MM.1S (cell line): ENCODE measurements around the gene RTL3.

ENCODE experiments used
- DNase-seq: peaks from one replicate; pipeline ENCODE4 v3.0.0-alpha.2; 2015
- H2AFZ ChIP-seq: fragments of 300-600 bp; sonication (generic); 2 replicates; pipeline ENCODE4 v1.6.0; 2016; ENCODE audit warnings: antibody characterized with exemption, low read length
- H3F3A ChIP-seq: fragments of 300-600 bp; sonication (generic); 2 replicates; pipeline ENCODE4 v1.6.1; 2016; ENCODE audit warnings: mild to moderate bottlenecking, antibody characterized with exemption, low read length, moderate library complexity, mixed read lengths; ENCODE audit not compliant: insufficient read depth
- H3K27ac ChIP-seq: fragments of 300-600 bp; sonication (generic); 2 replicates; pipeline ENCODE4 v1.5.1; 2016; ENCODE audit warnings: mild to moderate bottlenecking, low read length
- H3K27me3 ChIP-seq: fragments of 300-600 bp; sonication (generic); replicated peaks from 2 replicates; pipeline ENCODE4 v1.6.0; 2016; ENCODE audit warnings: low read length; ENCODE audit not compliant: insufficient read depth
- H3K36me3 ChIP-seq: fragments of 300-600 bp; sonication (generic); replicated peaks from 2 replicates; pipeline ENCODE4 v1.6.1; 2016; ENCODE audit warnings: mild to moderate bottlenecking, low read length, mixed read lengths; ENCODE audit not compliant: insufficient read depth
- H3K4me1 ChIP-seq: fragments of 300-600 bp; sonication (generic); 2 replicates; pipeline ENCODE4 v1.6.1; 2016; ENCODE audit warnings: low read length, mixed read lengths
- H3K4me2 ChIP-seq: fragments of 300-600 bp; sonication (generic); 2 replicates; pipeline ENCODE4 v1.6.0; 2016; ENCODE audit warnings: low read depth, low read length
- H3K4me3 ChIP-seq: fragments of 300-600 bp; sonication (generic); 2 replicates; pipeline ENCODE4 v1.5.1; 2016; ENCODE audit warnings: low read length, mixed read lengths
- H3K79me2 ChIP-seq: fragments of 300-600 bp; sonication (generic); 2 replicates; pipeline ENCODE4 v1.6.1; 2016; ENCODE audit warnings: mixed run types, low read length, mixed read lengths
- H3K9ac ChIP-seq: fragments of 300-600 bp; sonication (generic); 2 replicates; pipeline ENCODE4 v1.6.1; 2016; ENCODE audit warnings: low read length, mixed read lengths
- H3K9me2 ChIP-seq: fragments of 300-600 bp; sonication (generic); replicated peaks from 2 replicates; pipeline ENCODE4 v1.6.1; 2016; ENCODE audit warnings: mild to moderate bottlenecking, low read length, mixed read lengths; ENCODE audit not compliant: insufficient read depth
- H3K9me3 ChIP-seq: fragments of 300-600 bp; sonication (generic); replicated peaks from 2 replicates; pipeline ENCODE4 v1.6.1; 2016; ENCODE audit warnings: mild to moderate bottlenecking, low read length, mixed read lengths; ENCODE audit not compliant: insufficient read depth
- H4K20me1 ChIP-seq: fragments of 300-600 bp; sonication (generic); 2 replicates; pipeline ENCODE4 v1.6.1; 2016; ENCODE audit warnings: mild to moderate bottlenecking, low read length, moderate library complexity, mixed read lengths; ENCODE audit not compliant: insufficient read depth
- CTCF ChIP-seq: fragments of 300-600 bp; sonication (generic); IDR thresholded peaks from 2 replicates; pipeline ENCODE4 v1.5.1; 2016; ENCODE audit warnings: antibody characterized with exemption, low read length, mixed read lengths
- EZH2 ChIP-seq: fragments of 300-600 bp; sonication (generic); optimal IDR thresholded peaks from 2 replicates; pipeline ENCODE3; 2017; ENCODE audit warnings: low read depth, mild to moderate bottlenecking, antibody characterized with exemption, low read length, mixed read lengths
- EZH2phosphoT487 ChIP-seq: fragments of 300-600 bp; sonication (generic); IDR thresholded peaks from 2 replicates; pipeline ENCODE4 v1.6.1; 2018; ENCODE audit warnings: antibody characterized with exemption, low read length

RTL3 gene

GRCh38 chrX:78687586-78687985 is 28.5 kb upstream of the RTL3 start:
- Histone ChIP-seq H3K79me2 (no peaks in the 10 kb centered on the region), H3K9ac (no peak overlapping the region), H3K9me3 (no peaks in the 10 kb centered on the region), H3K36me3 (no peaks in the 10 kb centered on the region), H3K4me1 (peaks cover 4% of the 10 kb centered on the region; the same call in 1 of the 2 replicates), H3K4me2 (no peak overlapping the region), H3K27ac (no peak overlapping the region), H3K27me3 (no peaks in the 10 kb centered on the region), H3K9me2 (no peaks in the 10 kb centered on the region), H3K4me3 (no peak overlapping the region), H3F3A (no peaks in the 10 kb centered on the region), H2AFZ (no peak overlapping the region), H4K20me1 (no peaks in the 10 kb centered on the region)
- no peak for TF ChIP-seq EZH2phosphoT487
- TF ChIP-seq EZH2, result no peak
- no peak for TF ChIP-seq CTCF
- DNase-seq, result peak; percentile 35

GRCh38 chrX:78673246-78673645 is 14.1 kb upstream of the RTL3 start:
- Histone ChIP-seq H3K27me3 (no peaks in the 10 kb centered on the region), H3K9ac (no peak overlapping the region), H3F3A (no peaks in the 10 kb centered on the region), H3K9me2 (no peaks in the 10 kb centered on the region), H3K4me1 (no peaks in the 10 kb centered on the region), H3K4me2 (no peak overlapping the region), H4K20me1 (no peaks in the 10 kb centered on the region), H3K79me2 (no peaks in the 10 kb centered on the region), H3K9me3 (no peaks in the 10 kb centered on the region), H3K27ac (no peak overlapping the region), H3K4me3 (no peak overlapping the region), H3K36me3 (no peaks in the 10 kb centered on the region), H2AFZ (no peak overlapping the region)
- DNase-seq, result no peak
- TF ChIP-seq CTCF, result no peak
- no peak for TF ChIP-seq EZH2
- no peak for TF ChIP-seq EZH2phosphoT487

- no peak overlapping the region for H2AFZ ChIP-seq
- H3K79me2 ChIP-seq, result no peaks in the 10 kb centered on the region
- H3K4me1 ChIP-seq, result 0 out of 2 replicates have a peak, but pooled peaks cover under 1% of the 10 kb centered on the region
- no peak for DNase-seq
- no peaks in the 10 kb centered on the region for H3K9me3 ChIP-seq
- no peak overlapping the region for H3K27ac ChIP-seq
- TF ChIP-seq EZH2phosphoT487 (no peak), EZH2 (no peak), CTCF (no peak)
- no peaks in the 10 kb centered on the region for H3K36me3 ChIP-seq
- no peaks in the 10 kb centered on the region for H4K20me1 ChIP-seq
- no peaks in the 10 kb centered on the region for H3K27me3 ChIP-seq
- H3F3A ChIP-seq, result no peaks in the 10 kb centered on the region
- no peak overlapping the region for H3K4me2 ChIP-seq
- H3K9me2 ChIP-seq, result no peaks in the 10 kb centered on the region
- H3K9ac ChIP-seq, result no peak overlapping the region
- no peak overlapping the region for H3K4me3 ChIP-seq
Measured at GRCh38 chrX:78665342-78665741, 6.2 kb upstream of the RTL3 start.
